HepG2 (cell line): Measurements from ENCODE around the gene XPNPEP1. TPM values are rescaled to one million over a fixed set of nuclear protein-coding genes. Genes with fewer than 3 reads are reported as not detected.

Source experiments
- ATAC-seq: fragments of 200-7000 bp; cut with Tn5 transposase; 3 replicates; pipeline ENCODE4 v1.9.1; 2020; ENCODE audit warnings: mild to moderate bottlenecking, moderate library complexity
- BruUV-seq: library from RNA; stranded (reverse); fragments of 400-500 nt; replicated peaks from 2 replicates; lab custom pipeline; 2021; lab: Mats Ljungman, UMichigan
- CTCF ChIA-PET: fragments of 300-600 bp; formaldehyde crosslinking; extraction: SDS; loops from one replicate; lab custom pipeline; 2021; ENCODE audit warnings: low total read pairs, inconsistent platforms, low intra/inter-chr PET ratio; lab: Yijun Ruan, JAX
- POLR2A ChIA-PET: fragments of 350-600 bp; sonication (Branson Sonifier 250); formaldehyde crosslinking; loops from one replicate; lab custom pipeline; 2020; ENCODE audit warnings: antibody characterized with exemption, inconsistent platforms; lab: Yijun Ruan, JAX
- DNase-seq: peaks from one replicate; pipeline ENCODE4 v3.0.0-alpha.2; 2015; ENCODE audit warnings: low spot score
- FAIRE-seq: peaks from 3 replicates; lab custom pipeline; 2011; peaks lifted over from hg19 to GRCh38; lab: Jason Lieb, UNC
- H2AFZ ChIP-seq: one replicate; pipeline ENCODE4 v1.6.1; 2011; ENCODE audit warnings: low read length, inconsistent platforms
- H3K27ac ChIP-seq: fragments of 300-600 bp; 3 replicates; pipeline ENCODE4 v1.8.0; 2011; ENCODE audit warnings: mixed run types, mild to moderate bottlenecking, mixed read lengths, low read length, inconsistent platforms; ENCODE audit not compliant: insufficient read depth; ENCODE audit errors: extremely low read length
- H3K27me3 ChIP-seq, 2 experiments: fragments of 200-600 bp in 1 of 2; 2 replicates in 1 of 2; 3 replicates in 1 of 2; pipeline versions ENCODE4 v1.6.0 to v1.8.0; 2011; ENCODE audit warnings: low read length in 2 of 2, mild to moderate bottlenecking in 2 of 2, moderate library complexity in 2 of 2, inconsistent platforms in 1 of 2; ENCODE audit not compliant: insufficient read depth in 2 of 2, control insufficient read depth in 1 of 2
- H3K36me3 ChIP-seq, 2 experiments: fragments of 200-600 bp in 1 of 2; replicated peaks in 1 of 2; 2 replicates in 1 of 2; 3 replicates in 1 of 2; pipeline versions ENCODE4 v1.5.1 to v1.8.0; 2011; ENCODE audit warnings: low read length in 2 of 2, inconsistent platforms in 1 of 2; ENCODE audit not compliant: insufficient read depth in 2 of 2, control insufficient read depth in 1 of 2
- H3K4me1 ChIP-seq: 2 replicates; pipeline ENCODE4 v1.5.1; 2012; ENCODE audit warnings: low read length, inconsistent platforms; ENCODE audit not compliant: insufficient read depth
- H3K4me2 ChIP-seq: 2 replicates; pipeline ENCODE4 v1.6.0; 2011; ENCODE audit warnings: low read depth, low read length, inconsistent platforms
- H3K4me3 ChIP-seq, 3 experiments: fragments of 200-600 bp in 1 of 3; sonication (generic), shearing (Covaris generic) in 1 of 3; replicated peaks in 1 of 3; 2 replicates each; pipeline ENCODE4 v1.5.1; 2011 to 2016; ENCODE audit warnings: low read length in 3 of 3, inconsistent platforms in 2 of 3, low read depth in 2 of 3, mild to moderate bottlenecking in 2 of 3, control low read depth in 1 of 3, mixed read lengths in 1 of 3; ENCODE audit not compliant: insufficient read depth in 1 of 3
- H3K79me2 ChIP-seq: one replicate; pipeline ENCODE4 v1.6.1; 2011; ENCODE audit warnings: low read length, inconsistent platforms; ENCODE audit not compliant: insufficient read depth
- H3K9ac ChIP-seq: 2 replicates; pipeline ENCODE4 v1.6.0; 2011; ENCODE audit warnings: mild to moderate bottlenecking, low read depth, low read length, inconsistent platforms; ENCODE audit not compliant: insufficient read depth
- H3K9me3 ChIP-seq: 2 replicates; pipeline ENCODE4 v1.5.1; 2012; ENCODE audit warnings: mild to moderate bottlenecking, low read length
- H4K20me1 ChIP-seq: 2 replicates; pipeline ENCODE4 v1.6.0; 2011; ENCODE audit warnings: inconsistent platforms, mild to moderate bottlenecking, low read length, moderate library complexity; ENCODE audit not compliant: insufficient read depth
- FOXJ3 ChIP-seq: sonication (generic); formaldehyde crosslinking; IDR thresholded peaks from 2 replicates; pipeline ENCODE4 v1.4.0; 2020; ENCODE audit warnings: missing genetic modification reagents, mild to moderate bottlenecking, borderline replicate concordance
- GABPB1 ChIP-seq: IDR thresholded peaks from 2 replicates; pipeline ENCODE4 v1.6.1; 2016; ENCODE audit warnings: mild to moderate bottlenecking, missing genetic modification reagents, moderate library complexity, missing compliant biosample characterization
- KAT8 ChIP-seq: IDR thresholded peaks from 2 replicates; pipeline ENCODE4 v1.6.1; 2016; ENCODE audit warnings: missing genetic modification reagents, missing compliant biosample characterization
- NR2F1 ChIP-seq, 2 experiments: fragments of 450-650 bp in 1 of 2; formaldehyde crosslinking in 1 of 2; IDR thresholded peaks; 2 replicates each; pipeline versions ENCODE4 v1.5.0 to v1.6.1; 2016 to 2020; ENCODE audit warnings: mild to moderate bottlenecking in 1 of 2, missing compliant biosample characterization in 1 of 2, missing genetic modification reagents in 1 of 2, moderate library complexity in 1 of 2
- RBM39 ChIP-seq: fragments of 200-400 bp; formaldehyde crosslinking; IDR thresholded peaks from one replicate; pipeline ENCODE4 v1.6.1; 2018; ENCODE audit warnings: antibody characterized with exemption, mild to moderate bottlenecking, low read depth, low read length; ENCODE audit not compliant: poor library complexity, severe bottlenecking
- STAT5B ChIP-seq: sonication (generic); formaldehyde crosslinking; IDR thresholded peaks from 2 replicates; pipeline ENCODE4 v1.4.0; 2020; ENCODE audit warnings: missing genetic modification reagents
- ZNF460 ChIP-seq: sonication (generic); formaldehyde crosslinking; IDR thresholded peaks from 2 replicates; pipeline ENCODE4 v1.5.1; 2020; ENCODE audit warnings: missing genetic modification reagents, mild to moderate bottlenecking, borderline replicate concordance
- ZNF672 ChIP-seq: sonication (generic); formaldehyde crosslinking; IDR thresholded peaks from 2 replicates; pipeline ENCODE4 v1.8.1; 2022; ENCODE audit warnings: missing genetic modification reagents
- ZNF749 ChIP-seq: sonication (generic); formaldehyde crosslinking; IDR thresholded peaks from 2 replicates; pipeline ENCODE4 v1.8.0; 2022; ENCODE audit warnings: mild to moderate bottlenecking, missing genetic modification reagents, moderate library complexity, borderline replicate concordance
- WGBS: methylation state at CpG from one replicate; pipeline ENCODE4 v1.1.6; 2017; ENCODE audit warnings: low lambda C conversion rate; 5-methylcytosine and 5-hydroxymethylcytosine counted together
- in situ Hi-C: cut with HindIII; loops from 2 replicates; pipeline ENCODE4 v1.10.0; 2017; ENCODE audit warnings: low pct_unique_long_range_greater_than_20kb; ENCODE audit not compliant: extremely low pct_ligation_motif_present
- intact Hi-C: fragments of 100-400 bp; cut with micrococcal nuclease; formaldehyde crosslinking; loops from one replicate; pipeline ENCODE4 v1.10.0; 2022; ENCODE audit not compliant: unreplicated experiment
- polyA plus RNA-seq, 8 experiments: library from polyadenylated mRNA; depleted of rRNA in 3 of 8; stranded (reverse) in 7 of 8; unstranded in 1 of 8; fragments of >200 nt; fragmentation: Illumina TruSeq in 4 of 8; extraction: Trizol in 4 of 8; gene quantifications; 2 replicates each; pipeline versions ENCODE4 v1.2.1 to v1.2.3, GENCODE V29; 2011 to 2016; ENCODE audit warnings: low read depth in 4 of 8, missing spikeins in 1 of 8, mixed read lengths in 1 of 8; ENCODE audit not compliant: insufficient read depth in 1 of 8
- total RNA-seq, 5 experiments: library from RNA; depleted of rRNA; stranded (reverse); fragments of >200 nt; fragmentation: Illumina TruSeq; extraction: Trizol; gene quantifications; 2 replicates each; pipeline ENCODE4 v1.2.3, GENCODE V29; 2016; ENCODE audit warnings: low read depth in 1 of 5
- TF ChIP-seq, protein P1 (sequence below): sonication (generic); formaldehyde crosslinking; IDR thresholded peaks from 2 replicates; pipeline ENCODE4 v1.4.0; 2020; ENCODE audit warnings: missing genetic modification reagents, mild to moderate bottlenecking, borderline replicate concordance
- TF ChIP-seq, protein P2 (sequence below): sonication (generic); formaldehyde crosslinking; IDR thresholded peaks from 2 replicates; pipeline ENCODE4 v1.5.0; 2020; ENCODE audit warnings: mild to moderate bottlenecking, missing genetic modification reagents

The XPNPEP1 gene
- total and polyA plus RNA-seq, 2 of the 13 experiments (the other 11 are each of a cell fraction or from before 2014, with no cell fraction given): 30.3 to 55.5 TPM

DNA sequence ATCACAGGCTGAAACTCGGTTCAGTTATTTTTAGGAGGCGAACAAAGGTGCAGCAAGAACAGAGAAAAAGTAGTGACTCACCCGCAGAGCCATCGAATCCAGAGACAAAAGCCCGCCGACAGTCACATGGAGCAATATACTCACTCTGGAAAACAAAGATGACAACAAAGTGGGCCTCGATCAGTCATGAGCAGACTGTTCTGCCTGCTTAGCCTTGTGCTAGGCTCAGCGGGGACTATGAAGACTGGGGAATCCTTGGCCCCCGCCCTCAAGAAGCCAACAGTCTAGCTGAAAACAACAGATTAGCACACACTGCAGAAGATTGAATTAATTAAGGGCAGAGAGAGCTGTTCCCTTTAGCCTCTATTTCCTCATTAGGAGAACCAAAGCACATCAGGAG is 30.4 kb downstream of the XPNPEP1 start (continued):
- TF ChIP-seq STAT5B (no peak), ZNF672 (CRISPR knock-in tag) (no peak), FOXJ3 (CRISPR knock-in tag) (no peak)

DNA sequence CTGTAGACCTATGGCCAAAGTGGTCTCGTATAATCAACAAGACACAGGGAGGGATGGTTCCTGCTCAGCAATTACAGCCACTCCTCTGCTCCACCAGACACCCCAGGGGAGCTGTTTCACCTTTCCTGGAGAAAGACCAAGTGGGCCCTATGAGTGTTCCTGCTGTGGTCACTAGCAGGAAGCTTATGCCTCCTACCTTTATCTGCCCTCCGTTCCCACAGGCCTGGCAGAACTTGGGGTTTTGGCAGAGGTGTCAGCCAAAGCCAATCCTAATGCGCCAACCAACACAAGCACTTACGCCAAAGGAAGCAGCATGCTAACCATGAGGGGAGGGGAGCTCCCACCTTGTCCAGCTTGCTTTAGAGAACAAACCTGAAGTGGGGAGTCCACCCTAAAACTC is 31.2 kb downstream of the XPNPEP1 start:
- ATAC-seq: no peak
- in situ Hi-C loops: loop anchor here (25.0 kb wide), 1 partner anchor 120 kb away; the partner anchor contains the start of gene ADD3

More for the DNA sequence above, 31.2 kb downstream of the XPNPEP1 start:
- Histone ChIP-seq H3K4me3 (no peak overlapping the region), H3K9ac (no peak overlapping the region)
- intact Hi-C loops: no loop called here
- TF ChIP-seq, protein P1, sequence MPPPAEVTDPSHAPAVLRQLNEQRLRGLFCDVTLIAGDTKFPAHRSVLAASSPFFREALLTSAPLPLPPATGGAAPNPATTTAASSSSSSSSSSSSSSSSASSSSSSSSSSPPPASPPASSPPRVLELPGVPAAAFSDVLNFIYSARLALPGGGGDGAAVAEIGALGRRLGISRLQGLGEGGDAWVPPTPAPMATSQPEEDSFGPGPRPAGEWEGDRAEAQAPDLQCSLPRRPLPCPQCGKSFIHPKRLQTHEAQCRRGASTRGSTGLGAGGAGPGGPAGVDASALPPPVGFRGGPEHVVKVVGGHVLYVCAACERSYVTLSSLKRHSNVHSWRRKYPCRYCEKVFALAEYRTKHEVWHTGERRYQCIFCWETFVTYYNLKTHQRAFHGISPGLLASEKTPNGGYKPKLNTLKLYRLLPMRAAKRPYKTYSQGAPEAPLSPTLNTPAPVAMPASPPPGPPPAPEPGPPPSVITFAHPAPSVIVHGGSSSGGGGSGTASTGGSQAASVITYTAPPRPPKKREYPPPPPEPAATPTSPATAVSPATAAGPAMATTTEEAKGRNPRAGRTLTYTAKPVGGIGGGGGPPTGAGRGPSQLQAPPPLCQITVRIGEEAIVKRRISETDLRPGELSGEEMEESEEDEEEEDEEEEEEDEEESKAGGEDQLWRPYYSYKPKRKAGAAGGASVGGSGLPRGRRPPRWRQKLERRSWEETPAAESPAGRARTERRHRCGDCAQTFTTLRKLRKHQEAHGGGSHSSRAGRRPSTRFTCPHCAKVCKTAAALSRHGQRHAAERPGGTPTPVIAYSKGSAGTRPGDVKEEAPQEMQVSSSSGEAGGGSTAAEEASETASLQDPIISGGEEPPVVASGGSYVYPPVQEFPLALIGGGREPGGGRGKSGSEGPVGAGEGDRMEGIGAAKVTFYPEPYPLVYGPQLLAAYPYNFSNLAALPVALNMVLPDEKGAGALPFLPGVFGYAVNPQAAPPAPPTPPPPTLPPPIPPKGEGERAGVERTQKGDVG: no peak
- TF ChIP-seq KAT8 (CRISPR knock-in tag): no peak
- TF ChIP-seq ZNF749: no peak
- no peak for TF ChIP-seq ZNF460 (CRISPR knock-in tag)
- TF ChIP-seq, protein P2, sequence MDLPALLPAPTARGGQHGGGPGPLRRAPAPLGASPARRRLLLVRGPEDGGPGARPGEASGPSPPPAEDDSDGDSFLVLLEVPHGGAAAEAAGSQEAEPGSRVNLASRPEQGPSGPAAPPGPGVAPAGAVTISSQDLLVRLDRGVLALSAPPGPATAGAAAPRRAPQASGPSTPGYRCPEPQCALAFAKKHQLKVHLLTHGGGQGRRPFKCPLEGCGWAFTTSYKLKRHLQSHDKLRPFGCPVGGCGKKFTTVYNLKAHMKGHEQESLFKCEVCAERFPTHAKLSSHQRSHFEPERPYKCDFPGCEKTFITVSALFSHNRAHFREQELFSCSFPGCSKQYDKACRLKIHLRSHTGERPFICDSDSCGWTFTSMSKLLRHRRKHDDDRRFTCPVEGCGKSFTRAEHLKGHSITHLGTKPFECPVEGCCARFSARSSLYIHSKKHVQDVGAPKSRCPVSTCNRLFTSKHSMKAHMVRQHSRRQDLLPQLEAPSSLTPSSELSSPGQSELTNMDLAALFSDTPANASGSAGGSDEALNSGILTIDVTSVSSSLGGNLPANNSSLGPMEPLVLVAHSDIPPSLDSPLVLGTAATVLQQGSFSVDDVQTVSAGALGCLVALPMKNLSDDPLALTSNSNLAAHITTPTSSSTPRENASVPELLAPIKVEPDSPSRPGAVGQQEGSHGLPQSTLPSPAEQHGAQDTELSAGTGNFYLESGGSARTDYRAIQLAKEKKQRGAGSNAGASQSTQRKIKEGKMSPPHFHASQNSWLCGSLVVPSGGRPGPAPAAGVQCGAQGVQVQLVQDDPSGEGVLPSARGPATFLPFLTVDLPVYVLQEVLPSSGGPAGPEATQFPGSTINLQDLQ (CRISPR knock-in tag): no peak
- TF ChIP-seq NR2F1 (CRISPR knock-in tag; IDR thresholded peaks at IDR 0.05): no peak
- TF ChIP-seq GABPB1 (CRISPR knock-in tag): no peak
- no peak for TF ChIP-seq RBM39
- TF ChIP-seq, all 625 proteins: peak for 0
- H4K20me1 ChIP-seq: no peaks in the 10 kb centered on the region
- FAIRE-seq: no peak
- H3K79me2 ChIP-seq: no peaks in the 10 kb centered on the region
- DNase-seq: no peak
- H3K4me2 ChIP-seq: no peak overlapping the region
- POLR2A ChIA-PET: no interaction called here
- H3K27ac ChIP-seq: no peak overlapping the region
- CTCF ChIA-PET: no interaction called here
- WGBS: 100% methylated on average over 3 of the region's 4 CpGs
- no TSS peak for BruUV-seq
- H3K9me3 ChIP-seq: no peaks in the 10 kb centered on the region
- H3K4me1 ChIP-seq: no peaks in the 10 kb centered on the region
- H3K27me3 ChIP-seq: no peaks in the 10 kb centered on the region
- H2AFZ ChIP-seq: no peak overlapping the region
- H3K36me3 ChIP-seq: peaks cover 13 to 24% of the 10 kb centered on the region in 2 experiments; a peak in 4 of 5 replicates
